Trophoblast cell (in vitro differentiated cells and primary cell): Measurements from ENCODE around the gene TEX26.

Experiments
- DNase-seq, 2 donors: peaks; one replicate each; pipeline ENCODE4 v3.0.0-alpha.2; 2016
- H2AFZ ChIP-seq: 2 replicates; pipeline ENCODE4 v1.6.1; 2013; ENCODE audit warnings: low read length, moderate library complexity, mild to moderate bottlenecking; ENCODE audit not compliant: insufficient read depth, poor library complexity
- H2AK5ac ChIP-seq: 2 replicates; pipeline ENCODE4 v1.6.1; 2013; ENCODE audit warnings: mild to moderate bottlenecking, low read length
- H2BK120ac ChIP-seq: 2 replicates; pipeline ENCODE4 v1.6.1; 2013; ENCODE audit warnings: low read length, mild to moderate bottlenecking, moderate library complexity; ENCODE audit not compliant: insufficient read depth, poor library complexity
- H2BK12ac ChIP-seq: 2 replicates; pipeline ENCODE4 v1.6.1; 2013; ENCODE audit warnings: mild to moderate bottlenecking, low read length, moderate library complexity
- H2BK5ac ChIP-seq: 2 replicates; pipeline ENCODE4 v1.6.1; 2013; ENCODE audit warnings: low read length, low read depth, moderate library complexity, mild to moderate bottlenecking; ENCODE audit not compliant: poor library complexity
- H3K14ac ChIP-seq: 2 replicates; pipeline ENCODE4 v1.6.1; 2013; ENCODE audit warnings: mild to moderate bottlenecking, low read length
- H3K18ac ChIP-seq: 2 replicates; pipeline ENCODE4 v1.6.1; 2013; ENCODE audit warnings: mild to moderate bottlenecking, low read length
- H3K23ac ChIP-seq: 2 replicates; pipeline ENCODE4 v1.6.1; 2013; ENCODE audit warnings: low read length
- H3K27ac ChIP-seq: 2 replicates; pipeline ENCODE4 v1.5.1; 2013; ENCODE audit warnings: low read depth, mild to moderate bottlenecking, inconsistent platforms, low read length, moderate library complexity
- H3K27me3 ChIP-seq: 2 replicates; pipeline ENCODE4 v1.6.1; 2013; ENCODE audit warnings: inconsistent platforms, mild to moderate bottlenecking, low read length, moderate library complexity; ENCODE audit not compliant: insufficient read depth
- H3K36me3 ChIP-seq, 2 experiments: 1 replicate in 1 of 2; 2 replicates in 1 of 2; pipeline ENCODE4 v1.6.1; 2013; ENCODE audit warnings: low read length in 2 of 2, mild to moderate bottlenecking in 2 of 2, moderate library complexity in 1 of 2; ENCODE audit not compliant: insufficient read depth in 2 of 2, control insufficient read depth in 1 of 2
- H3K4ac ChIP-seq: 2 replicates; pipeline ENCODE4 v1.6.1; 2013; ENCODE audit warnings: low read depth, mild to moderate bottlenecking, low read length, moderate library complexity
- H3K4me1 ChIP-seq, 2 experiments: 1 replicate in 1 of 2; 2 replicates in 1 of 2; pipeline ENCODE4 v1.6.1; 2013; ENCODE audit warnings: low read length in 2 of 2, mild to moderate bottlenecking in 2 of 2, moderate library complexity in 1 of 2; ENCODE audit not compliant: insufficient read depth in 2 of 2, control insufficient read depth in 1 of 2
- H3K4me2 ChIP-seq: 2 replicates; pipeline ENCODE4 v1.6.1; 2013; ENCODE audit warnings: inconsistent platforms, mild to moderate bottlenecking, low read length, moderate library complexity
- H3K4me3 ChIP-seq: 2 replicates; pipeline ENCODE4 v1.5.1; 2013; ENCODE audit warnings: mild to moderate bottlenecking, low read depth, low read length, inconsistent platforms
- H3K79me1 ChIP-seq: one replicate; pipeline ENCODE4 v1.6.1; 2013; ENCODE audit warnings: low read length
- H3K79me2 ChIP-seq: 2 replicates; pipeline ENCODE4 v1.6.1; 2013; ENCODE audit warnings: low read length, mild to moderate bottlenecking; ENCODE audit not compliant: control insufficient read depth, insufficient read depth, poor library complexity
- H3K9ac ChIP-seq: 2 replicates; pipeline ENCODE4 v1.6.1; 2013; ENCODE audit warnings: mild to moderate bottlenecking, low read length
- H3K9me3 ChIP-seq: 2 replicates; pipeline ENCODE4 v1.6.1; 2013; ENCODE audit warnings: low read depth, mild to moderate bottlenecking, control low read depth, inconsistent platforms, low read length; ENCODE audit not compliant: insufficient read depth
- H4K12ac ChIP-seq: 2 replicates; pipeline ENCODE4 v1.6.1; 2013; ENCODE audit warnings: low read depth, mild to moderate bottlenecking, low read length, moderate library complexity
- H4K8ac ChIP-seq: 2 replicates; pipeline ENCODE4 v1.6.1; 2013; ENCODE audit warnings: low read depth, mild to moderate bottlenecking, low read length, moderate library complexity
- H4K91ac ChIP-seq: one replicate; pipeline ENCODE4 v1.6.1; 2013; ENCODE audit warnings: low read depth, mild to moderate bottlenecking, low read length, moderate library complexity
- WGBS: extraction: QIAGEN DNeasy Blood & Tissue Kit; methylation state at CpG from one replicate; pipeline ENCODE4 v1.1.7; 2013; ENCODE audit warnings: missing lambda C conversion rate; ENCODE audit not compliant: insufficient read length, insufficient coverage; ENCODE audit errors: extremely low coverage; 5-methylcytosine and 5-hydroxymethylcytosine counted together

The TEX26 gene

DNA sequence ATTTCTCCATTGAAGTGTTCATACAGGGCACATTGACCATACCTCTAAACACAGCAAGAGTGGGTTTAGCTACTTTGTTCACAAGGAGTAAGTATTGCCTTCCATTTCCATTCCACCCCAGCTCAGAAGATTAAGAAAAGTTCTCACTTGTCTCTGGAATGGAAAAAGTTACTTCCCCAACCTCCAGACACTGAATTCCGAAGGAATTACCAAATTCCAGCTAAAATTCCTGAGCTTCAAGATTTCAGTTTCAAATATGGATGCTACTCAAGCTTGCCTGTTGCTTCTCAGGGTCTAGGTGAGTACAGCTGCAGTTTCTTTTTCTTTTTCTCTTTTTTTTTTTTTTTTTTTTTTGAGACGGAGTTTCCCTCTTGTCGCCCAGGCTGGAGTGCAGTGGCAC lies 33.6 kb downstream of the TEX26 start:
- Histone ChIP-seq H3K4me3 (no peak overlapping the region), H2BK12ac (no peak overlapping the region), H4K12ac (no peak overlapping the region), H2BK5ac (no peak overlapping the region), H2AFZ (no peak overlapping the region), H3K23ac (no peak overlapping the region), H3K4me2 (no peak overlapping the region), H3K4me1 (peaks cover 4 to 13% of the 10 kb centered on the region in 2 experiments), H3K4ac (no peak overlapping the region), H3K27ac (no peak overlapping the region), H3K14ac (no peak overlapping the region), H2AK5ac (no peak overlapping the region), H3K9ac (no peak overlapping the region), H3K36me3 (no peaks in the 10 kb centered on the region), H4K8ac (no peak overlapping the region), H4K91ac (no peak overlapping the region), H3K27me3 (no peaks in the 10 kb centered on the region), H3K18ac (no peak overlapping the region), H3K79me2 (no peaks in the 10 kb centered on the region), H2BK120ac (no peak overlapping the region), H3K9me3 (peaks cover 5% of the 10 kb centered on the region), H3K79me1 (peaks cover 4% of the 10 kb centered on the region)
- DNase-seq = peak in 1 of 2 donors; percentile 54
- WGBS = no CpG with 5 or more reads among the region's 3 CpGs

GRCh38 chr13:30968846-30969245 lies 36.4 kb downstream of the TEX26 start:
- H4K12ac ChIP-seq = no peak overlapping the region
- H2BK12ac ChIP-seq = no peak overlapping the region
- no peak overlapping the region for H2BK120ac ChIP-seq
- no peak overlapping the region for H3K4me3 ChIP-seq
- no peak overlapping the region for H3K4ac ChIP-seq
- WGBS = no CpG with 5 or more reads among the region's 2 CpGs
- no peak overlapping the region for H3K9ac ChIP-seq
- H4K91ac ChIP-seq = no peak overlapping the region
- H3K14ac ChIP-seq = no peak overlapping the region
- peaks cover 3% of the 10 kb centered on the region for H3K9me3 ChIP-seq
- H3K4me2 ChIP-seq = no peak overlapping the region
- H2BK5ac ChIP-seq = no peak overlapping the region
- H3K23ac ChIP-seq = no peak overlapping the region
- H3K27me3 ChIP-seq = no peaks in the 10 kb centered on the region
- no peak overlapping the region for H2AK5ac ChIP-seq
- no peak overlapping the region for H2AFZ ChIP-seq
- no peak overlapping the region for H3K18ac ChIP-seq
- H3K79me1 ChIP-seq = peaks cover 9% of the 10 kb centered on the region
- H4K8ac ChIP-seq = no peak overlapping the region
- no peak overlapping the region for H3K27ac ChIP-seq
- no peaks in the 10 kb centered on the region for H3K36me3 ChIP-seq
- H3K79me2 ChIP-seq = no peaks in the 10 kb centered on the region
- peaks cover 13 to 20% of the 10 kb centered on the region in 2 experiments for H3K4me1 ChIP-seq
- DNase-seq = no peak

- Histone ChIP-seq H3K27ac (no peak overlapping the region), H3K9me3 (peaks cover 3% of the 10 kb centered on the region), H3K27me3 (no peaks in the 10 kb centered on the region), H3K36me3 (no peaks in the 10 kb centered on the region), H3K4me3 (no peak overlapping the region), H3K18ac (no peak overlapping the region), H2BK12ac (no peak overlapping the region), H2AK5ac (no peak overlapping the region), H4K12ac (no peak overlapping the region), H2BK120ac (no peak overlapping the region), H3K79me1 (peaks cover 16% of the 10 kb centered on the region), H3K14ac (no peak overlapping the region), H4K8ac (no peak overlapping the region), H3K4ac (no peak overlapping the region), H3K4me1 (peaks cover 11 to 22% of the 10 kb centered on the region in 2 experiments), H3K9ac (no peak overlapping the region), H3K79me2 (no peaks in the 10 kb centered on the region), H2AFZ (no peak overlapping the region), H2BK5ac (no peak overlapping the region), H3K23ac (no peak overlapping the region), H4K91ac (no peak overlapping the region), H3K4me2 (no peak overlapping the region)
- WGBS = no CpG with 5 or more reads among the region's 2 CpGs
- DNase-seq = no peak
Measured at GRCh38 chr13:30971575-30971974, 39.1 kb downstream of the TEX26 start.

- no peak overlapping the region for H2AFZ ChIP-seq
- no peak overlapping the region for H4K91ac ChIP-seq
- no peak overlapping the region for H3K9ac ChIP-seq
- no peaks in the 10 kb centered on the region for H3K36me3 ChIP-seq
- no peak overlapping the region for H3K14ac ChIP-seq
- no peak overlapping the region for H3K4me2 ChIP-seq
- no peak overlapping the region for H2AK5ac ChIP-seq
- no peaks in the 10 kb centered on the region for H3K79me2 ChIP-seq
- no peak overlapping the region for H3K23ac ChIP-seq
- H3K79me1 ChIP-seq = peaks cover 24% of the 10 kb centered on the region
- H3K4ac ChIP-seq = no peak overlapping the region
- no peak overlapping the region for H4K8ac ChIP-seq
- WGBS = no CpG with 5 or more reads among the region's 1 CpG
- H2BK12ac ChIP-seq = no peak overlapping the region
- H3K9me3 ChIP-seq = no peaks in the 10 kb centered on the region
- no peaks in the 10 kb centered on the region for H3K27me3 ChIP-seq
- H3K4me3 ChIP-seq = no peak overlapping the region
- no peak overlapping the region for H2BK5ac ChIP-seq
- peak overlapping the region; percentile 74 for H3K27ac ChIP-seq
- no peak overlapping the region for H2BK120ac ChIP-seq
- H3K18ac ChIP-seq = no peak overlapping the region
- DNase-seq = peak; percentile 50 to 76
- H4K12ac ChIP-seq = no peak overlapping the region
- peaks cover 14 to 27% of the 10 kb centered on the region in 2 experiments for H3K4me1 ChIP-seq
Measured at GRCh38 chr13:30972888-30973377, 40.5 kb downstream of the TEX26 start.
